ENCODE measurements around the gene MROH2A. TPM values are rescaled to one million over a fixed set of nuclear protein-coding genes. Genes with fewer than 3 reads are reported as not detected.

The MROH2A gene
- total RNA-seq, 1 experiment from 2014 or later = not detected

DNA sequence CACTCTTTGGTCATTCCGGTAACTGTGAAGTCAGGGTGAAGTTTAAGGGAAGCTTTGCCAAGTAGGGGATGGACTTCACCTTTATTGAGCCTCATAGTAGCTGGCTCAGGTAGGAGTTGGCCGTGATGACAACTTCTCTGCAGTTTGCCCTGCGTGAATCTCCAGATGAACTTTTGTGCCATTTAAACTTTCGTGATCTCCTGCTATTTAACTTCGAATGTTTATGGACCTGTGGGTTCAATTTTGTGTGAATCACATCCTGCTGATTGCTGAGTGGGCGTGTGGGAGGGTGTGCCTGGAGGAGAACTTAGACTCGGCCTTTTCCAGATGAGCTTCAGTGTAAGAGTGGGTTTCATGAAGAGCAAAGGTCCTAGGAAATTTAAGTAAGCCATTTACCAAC, 13.9 kb upstream of the MROH2A start:
- RAD21 ChIA-PET (ENCODE audit: low non-redundant PET in 1 of 2, low total read pairs in 2 of 2, uncharacterized antibody in 2 of 2, unreplicated experiment in 2 of 2) = no interaction called here
- H3K9me3 ChIP-seq (ENCODE audit: control insufficient read depth in 1 of 2, insufficient read depth in 1 of 2, low read depth in 1 of 2, low read length in 2 of 2) = no peaks in the 10 kb centered on the region
- no peaks in the 10 kb centered on the region for H4K20me1 ChIP-seq (ENCODE audit: insufficient read depth)
- intact Hi-C loops (cut with micrococcal nuclease) = no loop called here
- H3K9me2 ChIP-seq (ENCODE audit: insufficient read depth) = no peaks in the 10 kb centered on the region
- H3K79me2 ChIP-seq (ENCODE audit: insufficient read depth, low read length) = no peaks in the 10 kb centered on the region
- H3K4me3 ChIP-seq (replicated peaks in 1 of 2; ENCODE audit: low read depth in 1 of 2, low read length in 2 of 2) = no peak overlapping the region
- TF ChIP-seq CEBPB (IDR thresholded peaks at IDR 0.05; ENCODE audit: low read depth) (no peak), EGR1 (IDR thresholded peaks at IDR 0.05; ENCODE audit: low read depth) (peak; percentile 62; the same call in 1 of the 2 replicates)
- H3K9ac ChIP-seq (ENCODE audit: low read length) = no peak overlapping the region
- H3K4me1 ChIP-seq (ENCODE audit: control insufficient read depth in 1 of 2, insufficient read depth in 2 of 2, low read length in 2 of 2) = peaks cover 3 to 10% of the 10 kb centered on the region in 2 experiments; a peak in 2 of 4 replicates
- peak overlapping the region; percentile 48 for H3K4me2 ChIP-seq (ENCODE audit: low read length)
- no peak for ATAC-seq
- BruUV-seq (replicated peaks) = no TSS peak
- no peaks in the 10 kb centered on the region for H3K36me3 ChIP-seq (ENCODE audit: control insufficient read depth in 1 of 2, insufficient read depth in 2 of 2, low read length in 2 of 2)
- no peak for DNase-seq (ENCODE audit: low read depth, low spot score)
- POLR2A ChIA-PET = no interaction called here
- H2AFZ ChIP-seq (ENCODE audit: low read depth, low read length, poor library complexity, severe bottlenecking) = no peak overlapping the region
- CTCF ChIA-PET = no interaction called here
- H3K27me3 ChIP-seq (ENCODE audit: insufficient read depth, low read length) = no peaks in the 10 kb centered on the region
- H3K27ac ChIP-seq (ENCODE audit: low read depth, low read length) = no peak overlapping the region

DNA sequence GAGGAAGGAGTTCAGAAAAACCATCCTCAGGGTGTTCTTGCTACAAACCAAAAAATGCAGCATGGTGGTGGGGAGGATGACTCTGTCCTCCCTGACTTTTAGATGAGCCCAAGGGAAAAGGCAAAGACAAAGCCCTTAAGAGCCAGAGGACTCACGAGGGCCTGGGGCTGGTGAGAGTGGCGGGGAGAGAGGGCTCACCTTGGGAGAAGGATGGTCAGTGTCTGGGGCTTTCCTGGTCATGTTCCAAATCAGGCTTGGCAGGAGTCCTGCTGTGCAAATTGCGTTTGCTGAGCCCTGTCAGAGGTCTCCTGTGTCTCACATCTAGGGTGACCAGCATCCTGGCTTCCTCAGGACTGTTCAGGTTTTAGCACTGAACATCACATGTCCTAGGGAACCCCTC, 13.4 kb upstream of the MROH2A start:
- Histone ChIP-seq H3K36me3 (ENCODE audit: control insufficient read depth in 1 of 2, insufficient read depth in 2 of 2, low read length in 2 of 2) (no peaks in the 10 kb centered on the region), H3K9me3 (ENCODE audit: control insufficient read depth in 1 of 2, insufficient read depth in 1 of 2, low read depth in 1 of 2, low read length in 2 of 2) (no peaks in the 10 kb centered on the region), H3K9me2 (ENCODE audit: insufficient read depth) (no peaks in the 10 kb centered on the region), H3K27me3 (ENCODE audit: insufficient read depth, low read length) (no peaks in the 10 kb centered on the region), H3K4me3 (replicated peaks in 1 of 2; ENCODE audit: low read depth in 1 of 2, low read length in 2 of 2) (no peak overlapping the region), H3K79me2 (ENCODE audit: insufficient read depth, low read length) (no peaks in the 10 kb centered on the region), H2AFZ (ENCODE audit: low read depth, low read length, poor library complexity, severe bottlenecking) (no peak overlapping the region), H3K4me1 (ENCODE audit: control insufficient read depth in 1 of 2, insufficient read depth in 2 of 2, low read length in 2 of 2) (peaks cover 3 to 10% of the 10 kb centered on the region in 2 experiments; a peak in 2 of 4 replicates), H3K4me2 (ENCODE audit: low read length) (peak overlapping the region; percentile 48), H3K9ac (ENCODE audit: low read length) (no peak overlapping the region), H3K27ac (ENCODE audit: low read depth, low read length) (no peak overlapping the region), H4K20me1 (ENCODE audit: insufficient read depth) (no peaks in the 10 kb centered on the region)
- POLR2A ChIA-PET = no interaction called here
- no TSS peak for BruUV-seq (replicated peaks)
- intact Hi-C loops (cut with micrococcal nuclease) = no loop called here
- RAD21 ChIA-PET (ENCODE audit: low non-redundant PET in 1 of 2, low total read pairs in 2 of 2, uncharacterized antibody in 2 of 2, unreplicated experiment in 2 of 2) = no interaction called here
- no peak; the same call in 1 of the 2 replicates for ATAC-seq
- DNase-seq (ENCODE audit: low read depth, low spot score) = no peak
- CTCF ChIA-PET = no interaction called here
- TF ChIP-seq CEBPB (IDR thresholded peaks at IDR 0.05; ENCODE audit: low read depth) = no peak
- TF ChIP-seq, protein P1, sequence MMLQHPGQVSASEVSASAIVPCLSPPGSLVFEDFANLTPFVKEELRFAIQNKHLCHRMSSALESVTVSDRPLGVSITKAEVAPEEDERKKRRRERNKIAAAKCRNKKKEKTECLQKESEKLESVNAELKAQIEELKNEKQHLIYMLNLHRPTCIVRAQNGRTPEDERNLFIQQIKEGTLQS (IDR thresholded peaks at IDR 0.05) = no peak
- TF ChIP-seq FOSL1 (IDR thresholded peaks at IDR 0.05; ENCODE audit: low read depth) = no peak
- no peak for TF ChIP-seq CBX3 (IDR thresholded peaks at IDR 0.05; ENCODE audit: low read depth)
- no peak for TF ChIP-seq SIN3A (IDR thresholded peaks at IDR 0.05; ENCODE audit: low read depth)
- TF ChIP-seq ELF1 (IDR thresholded peaks at IDR 0.05; ENCODE audit: borderline replicate concordance, low read depth) = no peak
- no peak for TF ChIP-seq ZNF274 (IDR thresholded peaks at IDR 0.05; ENCODE audit: low read depth, low read length)
- TF ChIP-seq POLR2AphosphoS5 (IDR thresholded peaks at IDR 0.05; ENCODE audit: low read depth, low read length) = no peak
- TF ChIP-seq SP1 (IDR thresholded peaks at IDR 0.05; ENCODE audit: low read depth) = no peak
- no peak for TF ChIP-seq POLR2A (IDR thresholded peaks at IDR 0.05; ENCODE audit: borderline replicate concordance, extremely low read depth, insufficient read depth, insufficient read length)
- no peak for TF ChIP-seq EZH2phosphoT487 (IDR thresholded peaks at IDR 0.05; ENCODE audit: borderline replicate concordance)
- TF ChIP-seq, protein P2, sequence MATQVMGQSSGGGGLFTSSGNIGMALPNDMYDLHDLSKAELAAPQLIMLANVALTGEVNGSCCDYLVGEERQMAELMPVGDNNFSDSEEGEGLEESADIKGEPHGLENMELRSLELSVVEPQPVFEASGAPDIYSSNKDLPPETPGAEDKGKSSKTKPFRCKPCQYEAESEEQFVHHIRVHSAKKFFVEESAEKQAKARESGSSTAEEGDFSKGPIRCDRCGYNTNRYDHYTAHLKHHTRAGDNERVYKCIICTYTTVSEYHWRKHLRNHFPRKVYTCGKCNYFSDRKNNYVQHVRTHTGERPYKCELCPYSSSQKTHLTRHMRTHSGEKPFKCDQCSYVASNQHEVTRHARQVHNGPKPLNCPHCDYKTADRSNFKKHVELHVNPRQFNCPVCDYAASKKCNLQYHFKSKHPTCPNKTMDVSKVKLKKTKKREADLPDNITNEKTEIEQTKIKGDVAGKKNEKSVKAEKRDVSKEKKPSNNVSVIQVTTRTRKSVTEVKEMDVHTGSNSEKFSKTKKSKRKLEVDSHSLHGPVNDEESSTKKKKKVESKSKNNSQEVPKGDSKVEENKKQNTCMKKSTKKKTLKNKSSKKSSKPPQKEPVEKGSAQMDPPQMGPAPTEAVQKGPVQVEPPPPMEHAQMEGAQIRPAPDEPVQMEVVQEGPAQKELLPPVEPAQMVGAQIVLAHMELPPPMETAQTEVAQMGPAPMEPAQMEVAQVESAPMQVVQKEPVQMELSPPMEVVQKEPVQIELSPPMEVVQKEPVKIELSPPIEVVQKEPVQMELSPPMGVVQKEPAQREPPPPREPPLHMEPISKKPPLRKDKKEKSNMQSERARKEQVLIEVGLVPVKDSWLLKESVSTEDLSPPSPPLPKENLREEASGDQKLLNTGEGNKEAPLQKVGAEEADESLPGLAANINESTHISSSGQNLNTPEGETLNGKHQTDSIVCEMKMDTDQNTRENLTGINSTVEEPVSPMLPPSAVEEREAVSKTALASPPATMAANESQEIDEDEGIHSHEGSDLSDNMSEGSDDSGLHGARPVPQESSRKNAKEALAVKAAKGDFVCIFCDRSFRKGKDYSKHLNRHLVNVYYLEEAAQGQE (IDR thresholded peaks at IDR 0.05; ENCODE audit: low read depth) = no peak
- no peak for TF ChIP-seq TCF7L2 (IDR thresholded peaks at IDR 0.05; ENCODE audit: borderline replicate concordance, extremely low read depth, insufficient read depth, insufficient read length)
- TF ChIP-seq, protein P3, sequence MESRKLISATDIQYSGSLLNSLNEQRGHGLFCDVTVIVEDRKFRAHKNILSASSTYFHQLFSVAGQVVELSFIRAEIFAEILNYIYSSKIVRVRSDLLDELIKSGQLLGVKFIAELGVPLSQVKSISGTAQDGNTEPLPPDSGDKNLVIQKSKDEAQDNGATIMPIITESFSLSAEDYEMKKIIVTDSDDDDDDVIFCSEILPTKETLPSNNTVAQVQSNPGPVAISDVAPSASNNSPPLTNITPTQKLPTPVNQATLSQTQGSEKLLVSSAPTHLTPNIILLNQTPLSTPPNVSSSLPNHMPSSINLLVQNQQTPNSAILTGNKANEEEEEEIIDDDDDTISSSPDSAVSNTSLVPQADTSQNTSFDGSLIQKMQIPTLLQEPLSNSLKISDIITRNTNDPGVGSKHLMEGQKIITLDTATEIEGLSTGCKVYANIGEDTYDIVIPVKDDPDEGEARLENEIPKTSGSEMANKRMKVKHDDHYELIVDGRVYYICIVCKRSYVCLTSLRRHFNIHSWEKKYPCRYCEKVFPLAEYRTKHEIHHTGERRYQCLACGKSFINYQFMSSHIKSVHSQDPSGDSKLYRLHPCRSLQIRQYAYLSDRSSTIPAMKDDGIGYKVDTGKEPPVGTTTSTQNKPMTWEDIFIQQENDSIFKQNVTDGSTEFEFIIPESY (IDR thresholded peaks at IDR 0.05; ENCODE audit: extremely low read depth, insufficient replicate concordance, low read length) = no peak
- TF ChIP-seq, protein P4, sequence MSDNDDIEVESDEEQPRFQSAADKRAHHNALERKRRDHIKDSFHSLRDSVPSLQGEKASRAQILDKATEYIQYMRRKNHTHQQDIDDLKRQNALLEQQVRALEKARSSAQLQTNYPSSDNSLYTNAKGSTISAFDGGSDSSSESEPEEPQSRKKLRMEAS (IDR thresholded peaks at IDR 0.05) = no peak

Measured in HCT116 (cell line).